Activated T-helper 1 cell treated with anti-CD3 and anti-CD28 coated beads, Interleukin-12 subunit alpha, Interleukin-12 subunit beta, Interleukin-2, Interleukin-4 antibody, amounts not matched to agents 30 ng/mL and 10 ng/mL and 1 ng/mL, durations not matched to agents 14 hours and 24 hours and 36 hours (primary cell): ENCODE results near the gene WDR38. TPM values are rescaled to one million over a fixed set of nuclear protein-coding genes. Genes with fewer than 3 reads are reported as not detected.

Source experiments
- total RNA-seq: library from RNA; stranded (reverse); gene quantifications from 2 replicates; pipeline ENCODE4 v1.2.3, GENCODE V29; 2022

Gene WDR38
- total RNA-seq, 1 donor from 2014 or later: not detected

Other genes starting within 250 kb of the WDR38 start
- 1.7 and 2.3 TPM in 2 replicates for gene NR6A1, start 82.1 kb upstream of the WDR38 start, total RNA-seq
- gene OLFML2A, start 76.3 kb upstream of the WDR38 start, total RNA-seq: not detected in 2 replicates
- gene RPL35, start 8.5 kb downstream of the WDR38 start, total RNA-seq: 1,681 and 1,750 TPM in 2 replicates
- gene ARPC5L, start 8.7 kb downstream of the WDR38 start, total RNA-seq: 111 and 115 TPM in 2 replicates
- gene GOLGA1, start 87.6 kb downstream of the WDR38 start, total RNA-seq: 16.6 TPM in 2 replicates